BE2C (cell line): ENCODE data around the gene DENND1A.

ENCODE experiments used
- DNase-seq: peaks from one replicate; pipeline ENCODE4 v3.0.0-alpha.2; 2020
- H3K27me3 ChIP-seq: fragments of 250-450 bp; sonication (Bioruptor Pico); 2 replicates; pipeline ENCODE4 v1.5.1; 2020; ENCODE audit warnings: mild to moderate bottlenecking
- H3K36me3 ChIP-seq: fragments of 250-450 bp; sonication (Bioruptor Pico); 2 replicates; pipeline ENCODE4 v1.5.1; 2020; ENCODE audit warnings: mild to moderate bottlenecking
- H3K4me1 ChIP-seq: fragments of 250-450 bp; sonication (Bioruptor Pico); 2 replicates; pipeline ENCODE4 v1.5.1; 2020
- H3K4me3 ChIP-seq: 2 replicates; pipeline ENCODE4 v1.5.1; 2011; ENCODE audit warnings: low read depth, low read length
- H3K9me3 ChIP-seq: fragments of 250-450 bp; sonication (Bioruptor Pico); 2 replicates; pipeline ENCODE4 v1.5.1; 2020
- TF ChIP-seq, protein P1 (sequence below): IDR thresholded peaks from 2 replicates; pipeline ENCODE4 v1.5.1; 2012; ENCODE audit warnings: mild to moderate bottlenecking, low read depth, low read length

Gene DENND1A

DNA sequence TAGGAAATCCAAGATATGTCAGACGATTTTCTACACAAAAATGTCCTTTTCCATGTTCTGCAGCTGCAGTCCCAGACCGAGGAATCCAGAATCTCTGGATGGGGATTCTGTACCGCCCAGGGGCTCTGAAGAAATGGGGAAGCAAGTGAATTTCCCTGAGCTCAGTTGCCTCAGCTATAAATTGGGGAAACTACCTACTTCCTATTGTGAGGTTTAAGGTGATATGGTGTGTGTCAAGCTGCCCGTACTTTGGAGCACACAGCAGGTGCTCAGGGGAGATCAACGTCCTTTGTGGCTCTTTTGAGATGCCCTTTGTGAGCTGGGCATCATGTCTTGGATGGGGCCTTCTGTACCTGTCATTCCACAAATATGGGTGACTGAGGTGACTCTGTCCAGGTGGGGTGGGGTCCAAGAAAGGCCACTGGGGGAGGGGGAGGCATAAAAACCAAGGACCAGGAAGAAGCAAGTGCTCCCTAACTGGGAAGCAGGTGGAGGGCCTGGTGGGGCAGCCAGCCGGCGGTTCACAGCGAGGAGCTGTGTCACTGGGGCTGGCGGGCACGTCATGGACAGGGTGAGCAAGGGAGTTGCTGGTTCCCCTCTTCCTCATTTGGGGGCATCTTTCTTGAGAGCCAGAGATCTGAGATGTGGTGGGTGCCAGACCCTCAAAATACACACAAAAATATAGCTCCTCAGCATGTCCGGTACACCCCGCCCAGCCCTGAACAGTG lies 457.9 kb downstream of the DENND1A start:
- no peak overlapping the region for H3K4me3 ChIP-seq
- no peaks in the 10 kb centered on the region for H3K36me3 ChIP-seq
- TF ChIP-seq, protein P1, sequence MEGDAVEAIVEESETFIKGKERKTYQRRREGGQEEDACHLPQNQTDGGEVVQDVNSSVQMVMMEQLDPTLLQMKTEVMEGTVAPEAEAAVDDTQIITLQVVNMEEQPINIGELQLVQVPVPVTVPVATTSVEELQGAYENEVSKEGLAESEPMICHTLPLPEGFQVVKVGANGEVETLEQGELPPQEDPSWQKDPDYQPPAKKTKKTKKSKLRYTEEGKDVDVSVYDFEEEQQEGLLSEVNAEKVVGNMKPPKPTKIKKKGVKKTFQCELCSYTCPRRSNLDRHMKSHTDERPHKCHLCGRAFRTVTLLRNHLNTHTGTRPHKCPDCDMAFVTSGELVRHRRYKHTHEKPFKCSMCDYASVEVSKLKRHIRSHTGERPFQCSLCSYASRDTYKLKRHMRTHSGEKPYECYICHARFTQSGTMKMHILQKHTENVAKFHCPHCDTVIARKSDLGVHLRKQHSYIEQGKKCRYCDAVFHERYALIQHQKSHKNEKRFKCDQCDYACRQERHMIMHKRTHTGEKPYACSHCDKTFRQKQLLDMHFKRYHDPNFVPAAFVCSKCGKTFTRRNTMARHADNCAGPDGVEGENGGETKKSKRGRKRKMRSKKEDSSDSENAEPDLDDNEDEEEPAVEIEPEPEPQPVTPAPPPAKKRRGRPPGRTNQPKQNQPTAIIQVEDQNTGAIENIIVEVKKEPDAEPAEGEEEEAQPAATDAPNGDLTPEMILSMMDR, result no peak
- no peaks in the 10 kb centered on the region for H3K9me3 ChIP-seq
- peaks cover 6% of the 10 kb centered on the region for H3K4me1 ChIP-seq
- no peak for DNase-seq
- no peaks in the 10 kb centered on the region for H3K27me3 ChIP-seq

DNA sequence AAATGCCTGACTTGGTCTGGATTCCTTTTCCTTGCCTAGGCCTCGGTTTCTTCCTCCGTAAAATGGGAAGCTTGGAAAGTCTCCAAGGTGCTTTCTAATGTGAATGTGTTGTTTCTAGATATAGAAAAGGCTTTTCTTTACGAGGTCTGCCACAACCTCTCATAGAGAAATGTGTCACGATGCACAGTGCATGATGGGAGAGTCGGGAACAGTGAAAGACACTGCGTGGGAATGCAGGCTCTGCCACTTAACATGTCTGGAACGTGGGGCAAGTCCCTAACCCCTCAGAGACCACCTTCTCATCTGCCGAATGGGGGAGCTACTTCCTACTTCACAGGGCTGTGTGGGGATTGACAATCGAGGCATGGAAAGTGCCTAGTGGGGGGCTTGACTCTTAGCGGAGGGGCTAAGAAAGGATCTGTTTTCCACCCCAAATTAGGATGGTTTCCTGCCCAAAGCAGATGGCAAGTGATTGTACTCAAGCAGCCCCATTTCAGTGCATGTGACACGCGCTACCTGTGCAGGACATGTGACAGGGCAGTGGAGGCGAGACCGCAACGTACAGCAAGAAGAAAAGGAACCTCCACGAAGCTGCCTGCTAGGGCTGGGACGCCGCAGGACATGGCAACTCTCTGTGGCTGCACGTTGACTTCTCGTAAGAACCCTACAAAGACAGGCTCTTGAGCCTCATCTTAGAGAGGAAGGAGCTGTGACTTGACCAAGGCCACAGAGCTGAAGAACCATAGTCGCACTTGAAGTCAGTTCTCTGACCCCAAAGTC lies 458.7 kb downstream of the DENND1A start:
- no peaks in the 10 kb centered on the region for H3K36me3 ChIP-seq

DNA sequence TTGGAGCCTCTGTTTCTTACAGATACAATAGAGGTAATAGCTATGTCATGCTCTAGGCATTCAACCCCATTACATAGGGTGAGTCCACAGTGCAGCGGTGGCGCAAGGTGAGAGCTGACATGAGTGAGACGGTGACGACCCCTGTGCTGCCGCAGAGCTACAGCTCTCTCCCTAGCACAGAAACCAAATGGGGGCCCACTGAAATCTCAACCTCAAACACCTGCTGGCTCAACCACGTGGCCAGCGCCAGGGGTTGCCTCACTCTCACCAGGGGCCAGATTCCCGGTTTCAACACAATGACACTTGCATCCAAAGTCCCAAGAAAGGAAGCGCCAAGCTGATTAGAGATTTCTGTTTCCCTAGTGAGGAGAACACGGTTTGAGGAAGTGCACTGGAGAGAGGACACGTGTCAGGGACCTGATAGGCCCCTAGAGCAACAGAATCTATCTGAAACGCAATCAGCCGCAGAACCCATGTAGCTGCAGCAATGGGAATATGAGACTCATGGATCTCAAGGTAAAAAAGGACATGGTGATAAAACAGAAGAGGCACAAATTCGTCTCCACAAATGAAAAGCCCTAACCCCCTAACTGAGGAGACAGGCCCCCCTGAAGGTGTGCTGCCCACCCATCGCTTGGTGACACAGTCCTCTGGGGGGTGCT lies 459.7 kb downstream of the DENND1A start:
- Histone ChIP-seq H3K9me3 (no peaks in the 10 kb centered on the region), H3K27me3 (no peaks in the 10 kb centered on the region), H3K4me3 (no peak overlapping the region), H3K36me3 (no peaks in the 10 kb centered on the region), H3K4me1 (peaks cover 6% of the 10 kb centered on the region)
- DNase-seq, result no peak
- TF ChIP-seq, protein P1, result no peak

More for the DNA sequence above, 458.7 kb downstream of the DENND1A start:
- TF ChIP-seq, protein P1, result no peak
- DNase-seq, result no peak
- Histone ChIP-seq H3K9me3 (no peaks in the 10 kb centered on the region), H3K4me3 (no peak overlapping the region), H3K4me1 (peaks cover 6% of the 10 kb centered on the region), H3K27me3 (no peaks in the 10 kb centered on the region)

DNA sequence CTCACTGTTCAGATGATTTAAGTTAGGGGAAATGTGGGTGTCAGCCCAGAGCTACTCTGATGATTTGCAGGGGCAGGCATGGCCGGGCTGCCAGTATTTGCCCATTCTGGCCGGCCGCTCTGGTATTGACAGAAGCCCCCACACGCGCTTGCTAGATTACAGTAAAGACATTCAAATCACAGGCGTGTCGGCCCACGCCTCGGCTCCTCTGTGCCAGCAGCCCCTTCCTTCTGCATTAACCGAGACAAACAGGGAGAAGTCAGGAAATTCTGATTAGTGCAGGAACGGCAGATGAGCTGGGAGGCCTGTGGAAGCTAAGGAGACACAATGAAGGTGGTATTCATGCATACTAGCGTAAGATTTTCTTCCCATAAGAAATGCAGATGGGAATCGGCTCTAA lies 460.6 kb downstream of the DENND1A start:
- no peaks in the 10 kb centered on the region for H3K36me3 ChIP-seq
- H3K4me3 ChIP-seq, result no peak overlapping the region
- no peaks in the 10 kb centered on the region for H3K27me3 ChIP-seq
- no peaks in the 10 kb centered on the region for H3K9me3 ChIP-seq
- TF ChIP-seq, protein P1, result no peak
- no peak for DNase-seq
- H3K4me1 ChIP-seq, result peaks cover 6% of the 10 kb centered on the region

DNA sequence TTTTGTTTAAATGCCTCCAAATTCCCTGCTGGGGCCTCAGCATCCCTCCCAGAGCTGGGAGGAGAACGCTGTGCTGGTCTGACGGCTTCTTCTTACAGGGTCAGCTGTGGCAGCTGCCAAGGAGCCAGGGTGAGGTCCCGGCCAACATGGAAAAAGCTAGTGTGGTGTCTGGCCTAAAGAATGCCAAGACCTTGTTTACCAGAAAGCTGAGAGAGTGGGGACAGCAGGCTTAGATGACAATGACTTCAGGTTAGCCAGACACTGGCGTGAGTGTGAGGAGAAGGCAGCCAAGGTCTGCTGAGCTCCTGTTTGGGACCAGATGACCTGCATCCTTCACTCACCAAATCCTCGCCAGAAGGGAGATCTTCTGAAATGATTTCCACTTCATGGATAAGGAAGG lies 461.4 kb downstream of the DENND1A start:
- H3K27me3 ChIP-seq, result no peaks in the 10 kb centered on the region
- TF ChIP-seq, protein P1, result no peak
- DNase-seq, result no peak
- H3K9me3 ChIP-seq, result no peaks in the 10 kb centered on the region; the same call in 1 of the 2 replicates
- no peak overlapping the region for H3K4me3 ChIP-seq
- peaks cover 6% of the 10 kb centered on the region for H3K4me1 ChIP-seq
- no peaks in the 10 kb centered on the region for H3K36me3 ChIP-seq
